Measurements from ENCODE around the gene CANX.
"Not testable (repeated sequence)": the region's sequence is repeated elsewhere in the genome, so short reads cannot be mapped to it uniquely, and the experiment has no call there.

CANX gene

GRCh38 chr5:179699616-179700237 is 960 bp downstream of the CANX start:
- DNase-seq (ENCODE audit: low read depth), result no peak

GRCh38 chr5:179700401-179700918 is 1.7 kb downstream of the CANX start:
- DNase-seq (ENCODE audit: low read depth), result no peak

- no peak for DNase-seq (ENCODE audit: low read depth)
These were observed 17.5 kb downstream of the CANX start for GRCh38 chr5:179716286-179716685.

- no peak for DNase-seq (ENCODE audit: low read depth)
These were observed 21.5 kb downstream of the CANX start for GRCh38 chr5:179720222-179720621.

GRCh38 chr5:179724163-179724562 is 25.4 kb downstream of the CANX start:
- DNase-seq (ENCODE audit: low read depth), result no peak

GRCh38 chr5:179727106-179727505 is 28.3 kb downstream of the CANX start:
- DNase-seq (ENCODE audit: low read depth), result no peak

- DNase-seq (ENCODE audit: low read depth), result no peak
These were observed 30.5 kb downstream of the CANX start for GRCh38 chr5:179729303-179729702.

GRCh38 chr5:179729727-179730126 is 31.0 kb downstream of the CANX start:
- no peak for DNase-seq (ENCODE audit: low read depth)

GRCh38 chr5:179730356-179730755 is 31.6 kb downstream of the CANX start:
- no peak for DNase-seq (ENCODE audit: low read depth)

- DNase-seq (ENCODE audit: low read depth), result no peak
These were observed 32.1 kb downstream of the CANX start for GRCh38 chr5:179730852-179731251.

GRCh38 chr5:179731791-179732411 is 33.1 kb downstream of the CANX start:
- peak; percentile 79 for DNase-seq (ENCODE audit: low read depth)

- DNase-seq (ENCODE audit: low read depth), result peak; percentile 100
These were observed 33.7 kb downstream of the CANX start, which contains the start of gene MAML1 for GRCh38 chr5:179732412-179732917. Gene MAML1 (plus strand): TSS chr5:179732822. CDS start chr5:179733113, 291 bp downstream.

- DNase-seq (ENCODE audit: low read depth), result no peak
These were observed 34.4 kb downstream of the CANX start for GRCh38 chr5:179732918-179733771.

GRCh38 chr5:179733772-179734126 is 35.0 kb downstream of the CANX start:
- no peak for DNase-seq (ENCODE audit: low read depth)

- DNase-seq (ENCODE audit: low read depth), result no peak
These were observed 35.9 kb downstream of the CANX start for GRCh38 chr5:179734536-179735164.

- no peak for DNase-seq (ENCODE audit: low read depth)
These were observed 40.0 kb downstream of the CANX start for GRCh38 chr5:179738742-179739141.

GRCh38 chr5:179744106-179744505 is 45.3 kb downstream of the CANX start:
- DNase-seq (ENCODE audit: low read depth), result not testable (repeated sequence)

GRCh38 chr5:179746872-179747271 is 48.1 kb downstream of the CANX start:
- DNase-seq (ENCODE audit: low read depth), result no peak

GRCh38 chr5:179747811-179748210 is 49.0 kb downstream of the CANX start:
- DNase-seq (ENCODE audit: low read depth), result no peak

GRCh38 chr5:179749857-179750508 is 51.2 kb downstream of the CANX start:
- DNase-seq (ENCODE audit: low read depth), result no peak

- no peak for DNase-seq (ENCODE audit: low read depth)
These were observed 55.2 kb downstream of the CANX start for GRCh38 chr5:179753971-179754370.

- no peak for DNase-seq (ENCODE audit: low read depth)
These were observed 56.3 kb downstream of the CANX start for GRCh38 chr5:179755022-179755421.

Data from stromal cell of bone marrow (primary cell).